Memory B cell (primary cell): ENCODE data around the gene DGKI.

Experiments
- ATAC-seq: fragments of 150-1000 bp; cut with Tn5 transposase; 2 replicates; pipeline ENCODE4 v1.10.0; 2021; ENCODE audit warnings: low read depth, mild to moderate bottlenecking, moderate library complexity
- DNase-seq, 2 donors: peaks; one replicate each; pipeline ENCODE4 v3.0.0; 2022; ENCODE audit warnings: low spot score in 2 of 2
- H3K27ac Mint-ChIP-seq: one replicate; pipeline ENCODE4 v1.8.0; 2022; ENCODE audit warnings: mild to moderate bottlenecking, moderate library complexity, mixed read lengths
- H3K27me3 Mint-ChIP-seq: one replicate; pipeline ENCODE4 v1.8.0; 2022; ENCODE audit warnings: mixed read lengths
- H3K36me3 Mint-ChIP-seq: one replicate; pipeline ENCODE4 v1.8.0; 2022; ENCODE audit warnings: mild to moderate bottlenecking, mixed read lengths
- H3K4me1 Mint-ChIP-seq: one replicate; pipeline ENCODE4 v1.8.0; 2022; ENCODE audit warnings: mixed read lengths
- H3K4me3 Mint-ChIP-seq: one replicate; pipeline ENCODE4 v1.8.0; 2022; ENCODE audit warnings: mild to moderate bottlenecking, moderate library complexity, mixed read lengths
- H3K9me3 Mint-ChIP-seq: one replicate; pipeline ENCODE4 v1.8.0; 2022; ENCODE audit warnings: mixed read lengths

DGKI gene

DNA sequence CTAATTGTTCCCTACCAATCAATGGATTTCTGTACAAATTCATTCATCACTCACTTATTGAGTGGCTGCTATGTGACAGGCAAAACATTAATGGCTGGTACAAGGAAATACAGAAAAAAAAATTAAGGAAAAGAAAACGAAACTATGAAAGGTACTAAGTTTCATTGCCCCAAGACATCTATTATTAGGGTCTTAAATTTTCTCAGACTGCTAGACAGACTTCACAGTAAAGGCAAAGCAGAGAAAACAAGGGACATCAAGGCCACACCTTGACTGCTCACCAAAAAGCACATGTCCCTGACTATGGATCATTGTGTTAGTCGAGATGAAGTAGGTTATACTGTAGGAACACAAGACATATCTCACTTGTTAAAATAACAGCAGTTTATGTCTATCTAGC lies 36.5 kb downstream of the DGKI start:
- Mint-ChIP-seq H3K4me3 (no peak overlapping the region), H3K27me3 (peaks cover 8% of the 10 kb centered on the region), H3K27ac (no peak overlapping the region), H3K36me3 (no peaks in the 10 kb centered on the region), H3K9me3 (no peaks in the 10 kb centered on the region), H3K4me1 (no peaks in the 10 kb centered on the region)
- no peak for ATAC-seq
- no peak for DNase-seq

DNA sequence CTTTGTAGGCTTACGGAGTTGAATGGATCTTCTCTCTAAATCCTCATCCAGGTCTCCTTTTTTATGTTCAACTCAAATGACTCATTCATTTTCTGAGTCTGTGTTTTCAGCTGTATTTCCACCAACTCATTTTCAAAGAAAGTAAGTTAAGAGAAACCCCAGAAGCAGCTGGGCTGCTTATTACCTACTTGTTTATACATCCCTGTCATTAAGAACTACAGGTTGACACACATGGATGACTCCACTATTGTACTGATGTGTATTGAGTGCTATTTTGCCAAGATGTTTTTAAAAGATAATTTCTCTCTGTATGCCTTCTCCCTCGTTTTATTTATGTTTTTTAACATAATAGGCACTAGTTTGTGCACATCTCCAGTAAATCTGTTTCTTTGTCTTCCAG lies 41.9 kb downstream of the DGKI start:
- no peaks in the 10 kb centered on the region for H3K36me3 Mint-ChIP-seq

DNA sequence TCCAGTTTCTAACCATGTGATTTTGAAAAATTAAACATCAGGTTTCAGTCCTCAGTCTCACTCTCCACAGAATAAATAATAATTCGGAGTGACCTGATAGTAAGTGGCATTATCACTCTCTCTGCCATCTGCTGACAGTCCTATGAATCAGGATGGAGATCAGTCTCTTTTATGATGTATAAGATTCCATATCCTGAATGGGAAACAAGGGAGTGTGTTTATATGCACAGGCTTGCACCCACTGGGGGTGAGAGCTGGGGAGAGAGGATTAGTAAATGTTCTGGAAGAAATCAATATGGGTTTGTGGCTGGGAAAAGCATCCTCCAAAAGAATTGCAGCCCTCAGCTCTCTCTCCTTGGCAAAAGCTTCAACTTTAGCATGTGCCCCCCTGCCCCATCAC lies 45.3 kb downstream of the DGKI start:
- H3K9me3 Mint-ChIP-seq = peaks cover 2% of the 10 kb centered on the region
- no peak overlapping the region for H3K4me3 Mint-ChIP-seq
- no peaks in the 10 kb centered on the region for H3K4me1 Mint-ChIP-seq
- ATAC-seq (no peak), DNase-seq (no peak)
- peaks cover 3% of the 10 kb centered on the region for H3K27me3 Mint-ChIP-seq
- no peak overlapping the region for H3K27ac Mint-ChIP-seq
- H3K36me3 Mint-ChIP-seq = no peaks in the 10 kb centered on the region

More for the DNA sequence above, 41.9 kb downstream of the DGKI start:
- Mint-ChIP-seq H3K4me3 (no peak overlapping the region), H3K27me3 (peaks cover 6% of the 10 kb centered on the region), H3K27ac (no peak overlapping the region), H3K9me3 (no peaks in the 10 kb centered on the region), H3K4me1 (no peaks in the 10 kb centered on the region)
- DNase-seq (no peak), ATAC-seq (no peak)

DNA sequence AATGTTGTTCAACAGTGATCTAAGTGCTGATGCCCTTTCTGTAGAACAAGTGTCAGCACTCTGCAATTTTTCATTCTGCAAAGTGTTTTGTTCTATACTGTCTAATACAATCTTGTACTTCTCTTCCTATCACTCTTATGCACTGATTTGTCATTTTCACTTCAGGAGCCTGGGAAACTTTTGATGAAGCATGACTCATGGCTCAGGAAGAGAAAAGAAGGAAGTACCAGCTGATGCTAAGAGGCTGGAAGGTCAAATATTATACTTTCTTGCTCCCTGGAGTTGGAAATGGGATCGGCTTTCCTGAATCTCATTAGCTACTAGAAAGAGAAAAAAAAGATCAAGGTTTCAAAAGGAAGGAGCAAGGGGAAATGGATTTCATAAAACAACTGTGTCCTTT lies 45.8 kb downstream of the DGKI start:
- Mint-ChIP-seq H3K27me3 (peaks cover 2% of the 10 kb centered on the region), H3K4me1 (no peaks in the 10 kb centered on the region), H3K36me3 (no peaks in the 10 kb centered on the region), H3K27ac (no peak overlapping the region), H3K4me3 (no peak overlapping the region), H3K9me3 (peaks cover 3% of the 10 kb centered on the region)
- DNase-seq (no peak), ATAC-seq (no peak)

DNA sequence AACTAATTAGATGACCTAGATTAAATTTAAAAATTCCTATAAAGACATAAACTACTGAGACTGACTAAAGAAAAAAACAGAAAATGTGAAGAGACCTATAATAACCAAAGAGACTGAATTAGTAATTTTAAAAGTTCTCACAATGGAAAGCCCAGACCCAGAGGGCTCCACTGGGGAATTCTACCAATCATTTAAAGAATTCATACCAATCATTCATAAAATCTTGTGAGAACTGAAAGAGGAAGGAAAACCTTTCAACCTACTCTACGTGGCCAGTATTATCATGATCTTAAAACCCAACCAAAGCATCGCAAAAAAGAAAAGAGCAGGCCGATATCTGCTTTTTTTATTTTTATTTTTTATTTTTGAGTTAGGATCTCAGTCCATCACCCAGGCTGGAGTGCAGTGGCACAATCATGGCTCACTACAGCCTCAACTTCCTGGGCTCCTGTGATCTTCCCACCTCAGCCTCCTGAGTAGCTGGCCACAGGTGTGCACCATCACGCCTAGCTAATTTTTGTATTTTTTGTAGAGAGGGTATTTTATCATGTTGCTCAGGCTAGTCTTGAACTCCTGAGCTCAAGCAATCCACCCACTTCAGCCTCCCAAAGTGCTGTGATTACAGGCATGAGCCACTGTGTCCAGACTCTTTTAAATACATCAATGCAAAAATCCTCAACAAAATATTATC lies 48.6 kb downstream of the DGKI start:
- H3K27me3 Mint-ChIP-seq = no peaks in the 10 kb centered on the region
- H3K4me3 Mint-ChIP-seq = no peak overlapping the region
- no peaks in the 10 kb centered on the region for H3K36me3 Mint-ChIP-seq
- DNase-seq (no peak), ATAC-seq (no peak)
- no peaks in the 10 kb centered on the region for H3K4me1 Mint-ChIP-seq
- peaks cover 3% of the 10 kb centered on the region for H3K9me3 Mint-ChIP-seq
- H3K27ac Mint-ChIP-seq = no peak overlapping the region

DNA sequence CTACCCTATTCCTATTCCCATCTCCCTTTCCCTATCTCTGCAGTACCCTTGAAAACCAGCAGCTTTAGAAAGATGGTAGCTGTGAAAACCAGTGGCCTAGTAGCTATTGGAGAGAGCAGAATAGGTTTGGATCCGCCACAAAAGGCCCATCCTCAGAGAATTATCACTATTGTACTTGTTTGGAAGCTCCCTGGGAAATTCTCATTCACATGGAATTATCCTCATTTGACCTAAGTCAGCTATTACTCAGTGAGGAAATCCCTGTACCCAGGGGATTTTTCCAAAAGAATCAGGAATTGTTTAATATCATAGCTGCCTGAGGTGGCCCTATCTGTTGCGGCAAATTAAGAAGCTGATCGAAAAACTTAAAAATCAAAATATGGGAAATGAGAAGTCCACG lies 51.6 kb downstream of the DGKI start:
- ATAC-seq = no peak
- Mint-ChIP-seq H3K27me3 (no peaks in the 10 kb centered on the region), H3K4me1 (no peaks in the 10 kb centered on the region), H3K9me3 (peaks cover 3% of the 10 kb centered on the region), H3K27ac (no peak overlapping the region), H3K4me3 (no peak overlapping the region), H3K36me3 (no peaks in the 10 kb centered on the region)
- no peak for DNase-seq

DNA sequence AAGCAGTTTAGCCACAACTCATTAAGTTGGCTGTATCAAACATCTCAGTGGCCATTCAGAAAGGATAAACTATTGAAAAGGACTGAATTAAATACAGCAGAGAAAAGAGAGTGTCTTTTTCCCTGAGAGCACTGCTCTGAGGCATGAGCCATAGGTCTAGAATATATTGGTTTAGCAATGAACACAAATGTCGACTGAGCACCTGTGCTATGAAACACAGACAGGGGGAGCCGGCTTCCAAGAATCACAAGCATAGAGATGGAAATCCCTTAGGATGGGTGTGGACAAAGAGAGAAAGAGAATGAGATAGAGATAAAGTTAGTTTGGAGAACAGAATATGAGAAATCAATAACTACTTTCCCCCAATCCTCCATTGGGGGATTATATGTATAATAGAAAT lies 54.8 kb downstream of the DGKI start:
- peaks cover 3% of the 10 kb centered on the region for H3K9me3 Mint-ChIP-seq

DNA sequence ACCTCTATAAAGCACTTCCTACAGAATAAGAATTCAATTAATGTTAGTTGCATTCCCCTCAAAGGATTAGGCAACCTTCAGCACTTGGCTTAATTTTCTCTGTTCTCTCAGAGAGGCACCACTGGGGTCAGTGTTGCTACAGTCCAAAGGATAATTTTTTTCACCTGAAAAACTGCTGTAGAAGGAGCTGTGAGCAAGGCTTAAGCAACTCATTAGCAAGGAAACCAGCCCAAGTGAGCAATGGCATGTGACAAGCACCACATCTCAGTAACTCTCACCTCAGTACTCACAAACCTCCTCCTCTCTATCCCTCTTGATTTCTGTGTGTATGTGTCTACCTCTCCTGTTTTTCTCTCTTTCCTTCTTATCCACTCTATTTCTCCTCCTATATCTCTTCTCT lies 55.9 kb downstream of the DGKI start:
- ATAC-seq (no peak), DNase-seq (no peak)
- H3K36me3 Mint-ChIP-seq = no peaks in the 10 kb centered on the region
- H3K4me1 Mint-ChIP-seq = no peaks in the 10 kb centered on the region
- no peak overlapping the region for H3K4me3 Mint-ChIP-seq
- peaks cover 3% of the 10 kb centered on the region for H3K27me3 Mint-ChIP-seq
- H3K27ac Mint-ChIP-seq = no peak overlapping the region
- H3K9me3 Mint-ChIP-seq = no peaks in the 10 kb centered on the region

More for the DNA sequence above, 54.8 kb downstream of the DGKI start:
- H3K36me3 Mint-ChIP-seq = no peaks in the 10 kb centered on the region
- no peaks in the 10 kb centered on the region for H3K4me1 Mint-ChIP-seq
- H3K4me3 Mint-ChIP-seq = no peak overlapping the region
- ATAC-seq (no peak), DNase-seq (no peak)
- H3K27ac Mint-ChIP-seq = no peak overlapping the region
- peaks cover 3% of the 10 kb centered on the region for H3K27me3 Mint-ChIP-seq

DNA sequence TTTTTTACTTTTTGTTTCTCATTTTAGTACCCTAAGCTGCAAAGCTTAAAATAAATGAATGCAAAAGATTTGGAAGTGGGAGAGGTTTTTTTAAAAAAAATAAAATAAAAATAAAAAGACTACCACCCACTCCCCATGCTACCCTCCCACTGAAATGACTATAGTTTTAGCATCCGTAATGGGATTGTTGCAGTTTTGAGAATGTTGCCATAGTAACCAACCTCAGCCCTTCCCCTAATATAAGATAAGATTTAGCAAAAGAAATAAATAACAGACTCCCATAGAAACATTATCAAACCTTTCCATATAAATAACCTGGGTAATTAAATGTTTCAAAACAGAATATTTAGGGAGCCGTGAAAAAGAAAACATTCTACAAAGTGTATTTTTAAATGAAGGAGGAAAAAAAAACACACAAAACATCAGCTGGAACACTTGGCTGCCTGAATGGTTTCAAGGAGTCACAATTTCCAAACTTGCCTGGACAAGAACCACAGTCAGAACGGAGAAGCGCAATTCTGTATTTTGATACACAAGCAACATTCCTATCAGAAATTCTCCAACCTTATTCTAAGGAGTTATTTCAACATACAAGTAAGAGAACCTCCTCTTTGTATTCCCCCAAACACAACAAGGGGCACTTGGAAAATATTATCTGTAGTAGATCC lies 57.4 kb downstream of the DGKI start:
- no peak for DNase-seq
- Mint-ChIP-seq H3K9me3 (peaks cover 2% of the 10 kb centered on the region), H3K4me1 (no peaks in the 10 kb centered on the region), H3K36me3 (no peaks in the 10 kb centered on the region), H3K27ac (no peak overlapping the region), H3K4me3 (no peak overlapping the region), H3K27me3 (peaks cover 5% of the 10 kb centered on the region)
- no peak for ATAC-seq

DNA sequence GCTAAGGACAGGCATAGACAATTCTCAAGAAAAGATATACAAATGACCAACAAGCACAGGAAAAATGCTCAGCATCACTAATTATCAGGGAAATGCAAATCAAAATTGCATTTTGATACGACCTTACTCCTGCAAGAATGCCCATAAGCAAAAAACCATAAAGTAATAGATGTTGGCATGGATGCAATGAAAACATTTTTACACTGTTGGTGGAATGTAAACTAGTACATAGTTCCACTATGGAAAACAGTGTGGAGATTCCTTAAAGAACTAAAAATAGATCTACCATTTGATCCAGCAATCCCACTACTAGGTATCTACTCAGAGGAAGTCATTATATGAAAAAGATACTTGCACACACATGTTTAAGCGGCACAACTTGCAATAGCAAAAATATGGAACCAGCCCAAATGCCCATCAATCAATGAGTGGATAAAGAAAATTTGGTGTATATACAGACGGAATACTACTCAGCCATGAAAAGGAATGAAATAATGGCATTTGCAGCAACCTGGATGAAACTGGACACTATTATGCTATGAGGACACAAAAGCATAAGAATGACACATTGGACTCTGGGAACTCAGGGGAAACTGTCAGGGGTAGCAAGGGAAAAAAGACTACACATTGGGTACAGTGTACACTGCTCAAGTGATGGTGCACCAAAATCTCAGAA lies 59.3 kb downstream of the DGKI start:
- Mint-ChIP-seq H3K27ac (no peak overlapping the region), H3K9me3 (peaks cover 7% of the 10 kb centered on the region), H3K4me1 (no peaks in the 10 kb centered on the region), H3K36me3 (no peaks in the 10 kb centered on the region), H3K4me3 (no peak overlapping the region), H3K27me3 (peaks cover 5% of the 10 kb centered on the region)
- DNase-seq (no peak), ATAC-seq (no peak)

DNA sequence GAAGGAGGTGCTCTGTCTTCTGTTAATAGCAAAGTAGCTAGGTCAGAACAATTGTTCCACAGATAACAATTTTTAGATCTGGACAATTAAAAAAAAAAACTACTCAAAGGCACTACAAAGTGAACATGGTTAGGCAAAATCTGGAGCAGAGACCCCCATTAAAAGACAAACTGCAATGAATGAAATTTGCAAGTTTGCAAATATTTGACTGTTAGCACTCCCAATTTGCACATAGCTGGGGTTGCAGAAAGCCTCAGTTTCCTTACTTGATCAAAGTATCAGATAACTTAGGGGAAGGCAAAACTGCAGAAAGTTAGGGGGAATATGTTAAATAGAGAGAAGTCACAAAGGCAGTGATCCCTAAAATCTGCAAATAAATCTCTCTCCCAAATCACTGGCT lies 68.3 kb downstream of the DGKI start:
- Mint-ChIP-seq H3K27me3 (peaks cover 3% of the 10 kb centered on the region), H3K27ac (no peak overlapping the region), H3K4me3 (no peak overlapping the region), H3K9me3 (peaks cover 5% of the 10 kb centered on the region), H3K36me3 (no peaks in the 10 kb centered on the region), H3K4me1 (no peaks in the 10 kb centered on the region)
- no peak for ATAC-seq
- no peak for DNase-seq

DNA sequence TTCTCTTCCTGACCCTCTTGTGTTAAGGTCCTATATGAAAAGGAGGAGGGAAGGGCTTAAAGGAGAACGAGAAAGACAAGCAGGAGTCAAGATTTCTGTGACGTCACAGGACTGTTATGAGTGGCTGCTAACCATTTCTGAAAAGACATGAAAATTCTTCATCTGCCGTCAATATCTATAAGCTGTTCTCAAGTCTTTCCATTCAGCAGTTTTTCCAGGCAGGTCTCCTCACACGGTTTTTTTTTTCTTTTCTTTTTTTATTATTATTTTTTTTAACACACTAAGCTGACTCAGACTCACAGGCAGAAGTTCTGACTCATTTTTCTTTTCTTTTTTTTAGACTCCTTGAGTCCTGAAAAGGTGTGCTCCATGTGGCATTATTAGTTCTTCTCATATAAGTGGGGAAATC lies 72.0 kb downstream of the DGKI start:
- DNase-seq (no peak), ATAC-seq (no peak)
- peaks cover 2% of the 10 kb centered on the region for H3K27me3 Mint-ChIP-seq
- H3K4me3 Mint-ChIP-seq = no peak overlapping the region
- no peak overlapping the region for H3K27ac Mint-ChIP-seq
- H3K9me3 Mint-ChIP-seq = peaks cover 1% of the 10 kb centered on the region
- H3K4me1 Mint-ChIP-seq = no peaks in the 10 kb centered on the region
- H3K36me3 Mint-ChIP-seq = no peaks in the 10 kb centered on the region

DNA sequence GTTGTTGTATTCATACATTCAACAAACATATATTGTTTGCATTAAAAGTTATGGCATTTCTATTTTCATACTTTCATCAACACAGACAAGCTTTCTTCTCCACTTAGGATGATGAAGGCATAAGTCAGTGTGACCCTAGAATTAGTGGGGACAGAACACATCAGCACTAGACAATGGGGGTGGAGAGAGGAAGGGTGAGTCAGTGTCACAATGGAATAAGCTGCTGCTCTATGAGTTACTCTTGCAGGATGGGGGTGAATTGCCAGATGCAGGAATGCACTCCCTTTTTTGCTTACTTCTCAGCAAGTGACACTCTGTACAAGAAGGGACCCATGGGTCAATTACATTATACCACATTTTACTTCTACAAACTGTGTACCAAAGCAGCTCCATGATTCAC lies 74.0 kb downstream of the DGKI start:
- Mint-ChIP-seq H3K27me3 (peaks cover 2% of the 10 kb centered on the region), H3K9me3 (peaks cover 3% of the 10 kb centered on the region), H3K4me1 (no peaks in the 10 kb centered on the region), H3K36me3 (no peaks in the 10 kb centered on the region), H3K4me3 (no peak overlapping the region), H3K27ac (no peak overlapping the region)
- no peak for ATAC-seq
- DNase-seq = no peak

DNA sequence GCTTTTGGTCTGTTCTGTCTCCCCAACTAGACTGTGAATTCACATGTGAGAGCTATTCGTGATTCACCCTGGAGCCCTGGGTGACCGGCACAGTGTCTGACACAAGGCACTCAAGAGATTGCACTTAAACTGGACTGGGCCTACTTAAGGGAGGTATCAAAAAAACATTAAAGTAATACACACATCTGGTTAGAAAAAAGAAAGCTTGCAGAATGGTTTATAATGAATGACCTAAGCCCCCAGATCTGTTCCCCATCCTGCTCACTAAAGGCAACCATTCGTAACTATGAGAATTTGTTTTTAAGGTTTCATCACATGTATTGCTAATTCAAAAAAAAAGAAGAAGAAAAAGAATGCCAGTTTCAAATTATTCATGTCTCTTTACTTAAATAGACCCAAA lies 74.5 kb downstream of the DGKI start:
- DNase-seq = no peak
- no peak for ATAC-seq
- no peaks in the 10 kb centered on the region for H3K4me1 Mint-ChIP-seq
- no peak overlapping the region for H3K27ac Mint-ChIP-seq
- H3K4me3 Mint-ChIP-seq = no peak overlapping the region
- no peaks in the 10 kb centered on the region for H3K36me3 Mint-ChIP-seq
- peaks cover 3% of the 10 kb centered on the region for H3K9me3 Mint-ChIP-seq
- peaks cover 2% of the 10 kb centered on the region for H3K27me3 Mint-ChIP-seq
